ENCODE data around the gene SNX12.

Gene SNX12

DNA sequence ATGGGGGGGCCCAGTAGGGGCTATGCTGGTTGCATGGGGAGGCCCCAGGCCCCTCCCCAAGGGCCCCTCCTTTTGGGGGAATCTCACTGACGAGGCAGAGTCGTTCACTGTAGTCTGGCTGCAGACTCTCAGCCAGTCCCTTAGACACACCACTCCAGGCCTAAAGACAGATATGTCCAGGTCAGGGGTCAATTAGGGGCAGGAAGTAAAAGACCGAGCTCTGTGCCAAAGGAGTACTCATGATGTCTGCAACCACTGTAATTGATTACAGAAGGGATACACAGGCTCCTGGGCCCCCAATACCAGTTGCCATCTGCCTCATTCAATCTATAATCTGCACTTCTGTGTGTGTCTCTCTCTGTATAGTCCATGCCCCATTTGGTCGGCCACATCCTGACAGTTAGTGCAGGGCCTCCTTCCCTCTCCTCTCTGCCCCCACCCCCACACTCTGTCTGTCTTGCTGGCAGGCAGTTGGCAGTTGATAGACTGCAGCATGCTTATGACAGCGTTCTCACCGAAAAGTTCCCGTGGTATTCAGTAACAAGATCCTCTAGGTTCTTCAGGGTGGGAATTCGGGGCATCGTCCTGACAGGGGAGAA, 39.7 kb upstream of the SNX12 start:
- DNase-seq (ENCODE audit: low read depth): peak; percentile 90
- TF ChIP-seq, protein P1, sequence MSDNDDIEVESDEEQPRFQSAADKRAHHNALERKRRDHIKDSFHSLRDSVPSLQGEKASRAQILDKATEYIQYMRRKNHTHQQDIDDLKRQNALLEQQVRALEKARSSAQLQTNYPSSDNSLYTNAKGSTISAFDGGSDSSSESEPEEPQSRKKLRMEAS (IDR thresholded peaks at IDR 0.05; ENCODE audit: low read depth, low read length): peak; percentile 69; the same call in 1 of the 2 replicates
- peak; percentile 55 for TF ChIP-seq POLR2A (IDR thresholded peaks at IDR 0.05; ENCODE audit: extremely low read depth, insufficient read length)
- TF ChIP-seq MYC (IDR thresholded peaks at IDR 0.05; ENCODE audit: low read depth, low read length): peak; percentile 25; the same call in 1 of the 2 replicates
- TF ChIP-seq, protein P2, sequence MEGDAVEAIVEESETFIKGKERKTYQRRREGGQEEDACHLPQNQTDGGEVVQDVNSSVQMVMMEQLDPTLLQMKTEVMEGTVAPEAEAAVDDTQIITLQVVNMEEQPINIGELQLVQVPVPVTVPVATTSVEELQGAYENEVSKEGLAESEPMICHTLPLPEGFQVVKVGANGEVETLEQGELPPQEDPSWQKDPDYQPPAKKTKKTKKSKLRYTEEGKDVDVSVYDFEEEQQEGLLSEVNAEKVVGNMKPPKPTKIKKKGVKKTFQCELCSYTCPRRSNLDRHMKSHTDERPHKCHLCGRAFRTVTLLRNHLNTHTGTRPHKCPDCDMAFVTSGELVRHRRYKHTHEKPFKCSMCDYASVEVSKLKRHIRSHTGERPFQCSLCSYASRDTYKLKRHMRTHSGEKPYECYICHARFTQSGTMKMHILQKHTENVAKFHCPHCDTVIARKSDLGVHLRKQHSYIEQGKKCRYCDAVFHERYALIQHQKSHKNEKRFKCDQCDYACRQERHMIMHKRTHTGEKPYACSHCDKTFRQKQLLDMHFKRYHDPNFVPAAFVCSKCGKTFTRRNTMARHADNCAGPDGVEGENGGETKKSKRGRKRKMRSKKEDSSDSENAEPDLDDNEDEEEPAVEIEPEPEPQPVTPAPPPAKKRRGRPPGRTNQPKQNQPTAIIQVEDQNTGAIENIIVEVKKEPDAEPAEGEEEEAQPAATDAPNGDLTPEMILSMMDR (IDR thresholded peaks at IDR 0.05; ENCODE audit: low read depth, low read length): no peak
- peak overlapping the region; percentile 84 for H3K4me3 ChIP-seq (ENCODE audit: low read depth, low read length)

DNA sequence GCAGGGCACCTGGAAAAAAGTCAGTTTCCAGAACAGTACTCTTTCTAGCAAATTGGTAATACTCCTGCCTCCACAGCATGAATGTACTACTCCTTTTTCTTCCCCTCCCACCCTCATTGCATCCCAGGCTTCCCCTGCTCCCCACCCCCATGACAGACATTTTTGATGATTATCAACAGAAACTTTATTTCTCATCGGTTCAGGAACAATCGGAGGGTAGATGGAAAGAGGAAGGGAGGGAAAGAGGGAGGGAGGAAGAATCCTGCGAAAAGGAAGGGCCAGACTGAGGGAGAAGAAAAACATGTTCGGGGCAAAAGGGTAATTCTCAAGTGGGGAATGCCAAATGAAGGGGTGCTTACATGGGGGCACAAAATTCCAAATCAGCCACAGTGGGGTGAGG, 39.1 kb upstream of the SNX12 start:
- DNase-seq (ENCODE audit: low read depth): no peak
- peak overlapping the region; percentile 84 for H3K4me3 ChIP-seq (ENCODE audit: low read depth, low read length)
- TF ChIP-seq, protein P2 (IDR thresholded peaks at IDR 0.05; ENCODE audit: low read depth, low read length): no peak
- TF ChIP-seq POLR2A (IDR thresholded peaks at IDR 0.05; ENCODE audit: extremely low read depth, insufficient read length): no peak
- no peak for TF ChIP-seq MYC (IDR thresholded peaks at IDR 0.05; ENCODE audit: low read depth, low read length)
- TF ChIP-seq, protein P1 (IDR thresholded peaks at IDR 0.05; ENCODE audit: low read depth, low read length): no peak

DNA sequence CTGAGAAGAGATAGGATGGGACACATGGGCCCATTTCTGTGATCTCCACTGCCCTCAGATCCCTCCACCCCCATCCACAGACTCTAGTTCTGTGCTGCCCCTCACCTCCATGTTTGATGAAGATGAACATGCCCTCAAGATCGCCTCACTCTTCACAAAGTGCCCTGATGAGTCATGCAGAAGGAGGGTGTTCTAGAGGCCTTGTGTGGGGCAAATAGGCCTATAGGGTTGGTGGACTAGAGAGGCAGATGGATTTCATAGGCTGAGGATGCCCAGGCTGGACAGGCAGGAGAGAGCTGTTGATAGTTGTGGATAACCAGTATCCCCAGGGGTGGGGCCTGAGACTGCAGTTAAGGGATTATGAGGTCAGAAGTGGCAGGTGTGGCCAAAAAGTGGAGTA, 38.3 kb upstream of the SNX12 start, which contains the start of gene CXorf65:
Gene CXorf65 (minus strand): TSS at position 314 of the 400 bp plus-strand sequence. CDS start 184 bp downstream, at position 130.
- peak; percentile 92 for DNase-seq (ENCODE audit: low read depth)
- peak within 1 kb of the TSS; percentile 84 for H3K4me3 ChIP-seq (ENCODE audit: low read depth, low read length)
- TF ChIP-seq POLR2A (IDR thresholded peaks at IDR 0.05; ENCODE audit: extremely low read depth, insufficient read length): no peak
- TF ChIP-seq, protein P1 (IDR thresholded peaks at IDR 0.05; ENCODE audit: low read depth, low read length): no peak
- TF ChIP-seq MYC (IDR thresholded peaks at IDR 0.05; ENCODE audit: low read depth, low read length): no peak

DNA sequence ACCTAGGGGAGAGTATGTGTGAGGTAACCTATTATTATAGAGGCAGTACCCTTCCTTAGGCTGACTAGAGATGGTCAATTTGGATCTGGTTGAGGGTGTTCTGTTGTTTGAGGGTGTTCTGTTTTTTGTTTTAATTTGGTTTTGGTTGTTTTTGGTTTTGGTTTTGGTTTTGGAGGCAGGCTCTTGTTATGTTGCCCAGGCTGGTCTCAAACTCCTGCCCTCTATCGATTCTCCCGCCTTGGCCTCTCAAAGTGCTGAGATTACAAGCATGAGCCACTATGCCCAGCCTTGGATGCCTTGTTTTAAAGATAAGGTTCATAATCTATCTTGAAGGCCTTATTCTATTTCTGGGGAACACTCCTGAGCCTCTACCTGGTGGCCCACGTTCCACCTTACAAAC, 37.5 kb upstream of the SNX12 start:
- TF ChIP-seq MYC (IDR thresholded peaks at IDR 0.05; ENCODE audit: low read depth, low read length): no peak
- TF ChIP-seq, protein P2 (IDR thresholded peaks at IDR 0.05; ENCODE audit: low read depth, low read length): no peak
- TF ChIP-seq POLR2A (IDR thresholded peaks at IDR 0.05; ENCODE audit: extremely low read depth, insufficient read length): no peak
- TF ChIP-seq, protein P1 (IDR thresholded peaks at IDR 0.05; ENCODE audit: low read depth, low read length): no peak
- H3K4me3 ChIP-seq (ENCODE audit: low read depth, low read length): no peak overlapping the region
- DNase-seq (ENCODE audit: low read depth): no peak

DNA sequence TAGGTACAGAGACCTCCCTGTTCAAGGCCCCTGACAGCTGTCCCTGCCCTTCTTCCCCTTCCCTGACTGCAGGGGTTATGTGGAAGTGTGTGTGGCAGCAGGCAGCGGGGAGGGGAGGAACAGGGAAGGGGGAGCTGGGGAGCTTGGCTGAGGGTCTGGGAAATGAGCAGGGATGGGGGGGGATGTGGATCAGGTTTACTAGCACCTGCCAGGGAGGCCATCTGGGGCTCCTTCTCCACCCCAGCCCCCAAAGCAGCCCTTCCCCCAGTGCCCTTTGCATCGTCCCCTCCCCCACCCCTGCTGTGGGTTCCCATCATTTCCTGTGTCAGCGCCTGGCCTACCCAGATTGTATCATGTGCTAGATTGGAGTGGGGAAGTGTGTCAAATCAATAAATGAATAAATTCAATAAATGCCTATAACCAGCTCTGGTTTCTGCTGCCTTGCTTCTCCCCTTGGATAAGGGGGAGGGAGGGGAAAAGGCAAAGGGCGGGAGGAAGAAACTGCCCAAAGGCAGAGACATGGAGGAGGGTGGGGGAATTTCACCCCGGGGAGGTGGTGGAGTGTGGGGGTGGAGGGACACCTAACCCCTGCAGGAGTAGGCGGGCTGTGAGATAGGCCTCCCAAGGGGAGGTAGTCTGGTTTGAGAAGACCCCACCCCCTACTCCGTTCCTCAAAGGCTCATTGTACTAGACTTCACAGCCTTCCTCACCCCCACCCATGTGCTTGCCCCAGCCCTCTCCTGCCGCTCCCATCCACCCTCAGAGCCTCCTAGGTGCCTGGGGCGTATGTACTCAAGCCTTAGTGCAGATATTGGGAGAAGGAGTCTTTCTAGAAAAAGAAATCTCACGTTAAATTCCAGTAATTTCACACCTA, 35.2 kb upstream of the SNX12 start:
- peak; percentile 36 for TF ChIP-seq POLR2A (IDR thresholded peaks at IDR 0.05; ENCODE audit: extremely low read depth, insufficient read length)
- TF ChIP-seq, protein P2 (IDR thresholded peaks at IDR 0.05; ENCODE audit: low read depth, low read length): no peak
- peak; percentile 68 for TF ChIP-seq MYC (IDR thresholded peaks at IDR 0.05; ENCODE audit: low read depth, low read length)
- TF ChIP-seq, protein P1 (IDR thresholded peaks at IDR 0.05; ENCODE audit: low read depth, low read length): peak; percentile 81
- peak overlapping the region; percentile 80 for H3K4me3 ChIP-seq (ENCODE audit: low read depth, low read length)
- peak; percentile 95 for DNase-seq (ENCODE audit: low read depth)

Measured in NB4 (cell line).